Stimulated activated naive CD8-positive, alpha-beta T cell treated with anti-CD3 and anti-CD28 coated beads, Interleukin-15, amount 100 ng/mL, for 72 hours (primary cell): ENCODE measurements around the gene XRN2.

Experiments
- ATAC-seq: fragments of 150-1000 bp; cut with Tn5 transposase; 2 replicates; pipeline ENCODE4 v1.10.0; 2021; ENCODE audit warnings: mild to moderate bottlenecking, moderate library complexity
- DNase-seq, 2 donors: peaks; one replicate each; pipeline ENCODE4 v3.0.0; 2021 to 2022
- H3K27ac Mint-ChIP-seq, 2 donors: one replicate each; pipeline ENCODE4 v1.8.0; 2022; ENCODE audit warnings: mild to moderate bottlenecking in 2 of 2, mixed read lengths in 2 of 2, moderate library complexity in 2 of 2
- H3K27me3 Mint-ChIP-seq: one replicate; pipeline ENCODE4 v1.8.0; 2022; ENCODE audit warnings: mixed read lengths
- H3K4me1 Mint-ChIP-seq: one replicate; pipeline ENCODE4 v1.8.0; 2022; ENCODE audit warnings: mild to moderate bottlenecking, mixed read lengths
- H3K4me3 Mint-ChIP-seq, 2 donors: one replicate each; pipeline ENCODE4 v1.8.0; 2022; ENCODE audit warnings: mild to moderate bottlenecking in 2 of 2, mixed read lengths in 2 of 2, moderate library complexity in 1 of 2
- H3K9me3 Mint-ChIP-seq, 2 donors: one replicate each; pipeline ENCODE4 v1.8.0; 2022; ENCODE audit warnings: mixed read lengths in 2 of 2

XRN2 gene

GRCh38 chr20:21381619-21382018 lies 78.5 kb downstream of the XRN2 start:
- ATAC-seq (no peak), DNase-seq (no peak)
- Mint-ChIP-seq H3K27me3 (no peaks in the 10 kb centered on the region), H3K4me1 (no peaks in the 10 kb centered on the region), H3K27ac (no peak overlapping the region), H3K9me3 (no peaks in the 10 kb centered on the region), H3K4me3 (no peak overlapping the region)

GRCh38 chr20:21384308-21384892 lies 81.3 kb downstream of the XRN2 start:
- Mint-ChIP-seq H3K27me3 (no peaks in the 10 kb centered on the region), H3K4me3 (no peak overlapping the region), H3K27ac (no peak overlapping the region), H3K4me1 (no peaks in the 10 kb centered on the region), H3K9me3 (no peaks in the 10 kb centered on the region)
- DNase-seq: no peak
- no peak for ATAC-seq

DNA sequence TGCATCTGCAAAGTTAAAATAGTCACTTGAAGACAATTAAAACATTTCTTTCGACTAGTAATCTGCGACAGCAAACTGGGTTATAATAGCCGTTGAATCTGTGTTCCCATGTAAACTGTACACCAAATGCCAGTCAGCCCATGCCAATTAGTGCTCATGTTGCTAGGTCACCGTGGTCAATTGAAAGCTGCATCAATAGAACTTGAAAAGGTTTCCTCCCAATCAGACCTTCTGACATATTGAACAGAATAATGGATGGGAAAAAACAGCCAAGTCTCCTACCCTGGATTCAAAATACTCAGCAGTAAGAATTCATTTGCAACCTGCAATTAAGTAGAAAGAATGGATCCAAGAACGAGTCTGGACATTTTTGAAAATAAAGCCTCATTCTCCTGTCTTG lies 83.0 kb downstream of the XRN2 start:
- no peak overlapping the region for H3K4me3 Mint-ChIP-seq
- H3K4me1 Mint-ChIP-seq: no peaks in the 10 kb centered on the region
- no peak overlapping the region for H3K27ac Mint-ChIP-seq
- H3K9me3 Mint-ChIP-seq: no peaks in the 10 kb centered on the region
- DNase-seq (no peak), ATAC-seq (no peak)
- H3K27me3 Mint-ChIP-seq: peaks cover 3% of the 10 kb centered on the region

GRCh38 chr20:21387528-21387927 lies 84.4 kb downstream of the XRN2 start:
- H3K4me3 Mint-ChIP-seq: no peak overlapping the region
- ATAC-seq: no peak
- no peaks in the 10 kb centered on the region for H3K9me3 Mint-ChIP-seq

GRCh38 chr20:21388566-21388965 lies 85.4 kb downstream of the XRN2 start:
- Mint-ChIP-seq H3K4me3 (no peak overlapping the region), H3K27ac (no peak overlapping the region), H3K9me3 (no peaks in the 10 kb centered on the region), H3K27me3 (peaks cover 28% of the 10 kb centered on the region), H3K4me1 (peaks cover 17% of the 10 kb centered on the region)
- ATAC-seq (no peak), DNase-seq (no peak)

More at GRCh38 chr20:21387528-21387927, 84.4 kb downstream of the XRN2 start:
- peaks cover 9% of the 10 kb centered on the region for H3K4me1 Mint-ChIP-seq
- H3K27me3 Mint-ChIP-seq: peaks cover 17% of the 10 kb centered on the region
- DNase-seq: no peak
- no peak overlapping the region for H3K27ac Mint-ChIP-seq

DNA sequence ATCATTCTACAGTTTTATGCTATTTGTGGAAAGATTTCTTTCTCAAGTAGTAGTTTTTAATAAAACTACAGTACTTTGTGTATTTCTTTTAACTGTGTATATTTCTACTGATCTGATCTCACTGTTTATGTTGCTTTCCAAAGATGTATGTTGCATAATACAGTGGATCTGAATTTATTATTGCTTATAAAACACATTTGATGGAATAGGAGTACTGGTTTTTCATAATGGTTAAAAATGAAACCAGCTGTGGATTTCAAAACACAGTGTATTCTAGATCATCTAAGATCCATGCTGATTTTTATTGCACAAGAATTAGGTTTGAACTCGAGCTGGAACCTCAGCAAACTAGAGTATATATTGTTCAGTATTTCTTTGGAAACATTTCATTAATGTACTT lies 86.2 kb downstream of the XRN2 start:
- peaks cover 30% of the 10 kb centered on the region for H3K27me3 Mint-ChIP-seq
- DNase-seq: no peak
- ATAC-seq: no peak
- no peak overlapping the region for H3K27ac Mint-ChIP-seq
- H3K9me3 Mint-ChIP-seq: no peaks in the 10 kb centered on the region
- H3K4me3 Mint-ChIP-seq: no peak overlapping the region
- H3K4me1 Mint-ChIP-seq: peaks cover 17% of the 10 kb centered on the region

DNA sequence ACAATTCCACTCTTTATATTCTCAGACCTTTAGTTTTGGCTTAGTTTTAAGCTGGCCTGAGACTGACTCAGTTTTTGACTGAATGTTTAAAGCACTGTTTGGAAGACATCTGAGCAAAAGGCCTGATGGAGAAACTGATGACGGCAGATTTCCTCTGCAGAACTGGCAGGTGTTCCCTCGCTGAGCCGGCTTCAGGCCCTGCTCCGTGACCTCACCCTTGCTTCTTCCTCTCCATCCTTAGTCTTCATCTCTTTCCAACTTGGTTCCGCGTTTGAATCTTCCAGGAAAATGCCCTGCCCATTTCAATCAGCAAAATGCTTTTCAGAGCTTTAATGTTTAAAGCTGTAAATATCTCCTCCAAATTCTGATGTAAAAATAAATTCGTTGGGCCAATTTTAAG lies 87.6 kb downstream of the XRN2 start:
- DNase-seq (no peak), ATAC-seq (no peak)
- H3K27me3 Mint-ChIP-seq: peaks cover 39% of the 10 kb centered on the region

GRCh38 chr20:21391185-21391971 lies 88.2 kb downstream of the XRN2 start:
- Mint-ChIP-seq H3K27ac (no peak overlapping the region), H3K4me3 (peak overlapping the region; percentile 65 to 67), H3K27me3 (peaks cover 45% of the 10 kb centered on the region), H3K9me3 (no peaks in the 10 kb centered on the region), H3K4me1 (peaks cover 24% of the 10 kb centered on the region)
- ATAC-seq: peak; percentile 40
- peak in 1 of 2 donors; percentile 19 for DNase-seq

More for the DNA sequence above, 87.6 kb downstream of the XRN2 start:
- Mint-ChIP-seq H3K9me3 (no peaks in the 10 kb centered on the region), H3K4me3 (no peak overlapping the region), H3K27ac (no peak overlapping the region), H3K4me1 (peaks cover 23% of the 10 kb centered on the region)

DNA sequence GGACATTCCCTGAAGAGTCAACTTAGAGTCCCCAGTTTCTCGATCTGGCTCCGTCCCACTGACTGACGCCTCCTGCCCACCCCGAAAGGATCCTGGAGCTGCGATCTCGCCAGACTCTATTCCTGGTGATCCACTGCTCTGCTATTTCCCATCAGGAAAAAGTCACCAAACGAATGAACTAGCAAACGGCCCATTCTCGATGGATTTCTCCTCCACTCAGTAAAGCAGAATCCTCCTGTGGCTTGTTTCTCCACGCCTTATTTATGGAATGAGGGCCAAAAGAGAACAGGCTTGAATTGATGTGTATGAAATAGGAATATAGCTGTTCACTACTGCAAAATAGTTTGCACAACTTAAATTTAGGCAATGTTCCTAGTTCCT lies 88.8 kb downstream of the XRN2 start:
- Mint-ChIP-seq H3K4me1 (peaks cover 24% of the 10 kb centered on the region), H3K9me3 (no peaks in the 10 kb centered on the region), H3K27ac (peak overlapping the region in 1 of 2 donors; percentile 19), H3K27me3 (peaks cover 47% of the 10 kb centered on the region), H3K4me3 (peak overlapping the region; percentile 65 to 67)
- DNase-seq (no peak), ATAC-seq (no peak)

DNA sequence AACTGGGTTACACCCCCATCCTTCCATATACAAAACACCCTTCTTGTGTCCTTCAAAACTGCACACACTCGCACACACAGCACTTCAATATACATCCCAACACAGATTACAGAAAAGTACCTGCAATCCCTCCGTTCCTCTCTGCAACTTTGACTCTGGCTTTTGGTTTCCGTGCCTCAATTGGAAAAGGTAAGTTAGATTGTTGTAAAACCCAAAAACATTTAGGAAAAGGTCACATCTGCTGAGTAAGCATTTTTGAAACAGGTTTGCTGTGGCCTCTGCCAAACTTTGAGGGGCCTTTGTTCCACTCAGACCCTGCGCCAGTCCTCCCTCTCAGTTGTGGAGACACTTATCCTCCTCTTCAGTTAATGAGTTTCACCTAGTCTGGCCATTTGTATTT lies 90.0 kb downstream of the XRN2 start:
- peaks cover 32% of the 10 kb centered on the region for H3K4me1 Mint-ChIP-seq
- no peaks in the 10 kb centered on the region for H3K9me3 Mint-ChIP-seq
- no peak for ATAC-seq
- DNase-seq: no peak
- H3K27ac Mint-ChIP-seq: no peak overlapping the region
- peak overlapping the region; percentile 27 to 56 for H3K4me3 Mint-ChIP-seq
- H3K27me3 Mint-ChIP-seq: peaks cover 57% of the 10 kb centered on the region

- H3K27ac Mint-ChIP-seq: no peak overlapping the region
- no peak overlapping the region for H3K4me3 Mint-ChIP-seq
- ATAC-seq (no peak), DNase-seq (no peak)
- peaks cover 65% of the 10 kb centered on the region for H3K27me3 Mint-ChIP-seq
- no peaks in the 10 kb centered on the region for H3K9me3 Mint-ChIP-seq
- peaks cover 32% of the 10 kb centered on the region for H3K4me1 Mint-ChIP-seq
Measured at GRCh38 chr20:21393816-21394519, 90.8 kb downstream of the XRN2 start.

DNA sequence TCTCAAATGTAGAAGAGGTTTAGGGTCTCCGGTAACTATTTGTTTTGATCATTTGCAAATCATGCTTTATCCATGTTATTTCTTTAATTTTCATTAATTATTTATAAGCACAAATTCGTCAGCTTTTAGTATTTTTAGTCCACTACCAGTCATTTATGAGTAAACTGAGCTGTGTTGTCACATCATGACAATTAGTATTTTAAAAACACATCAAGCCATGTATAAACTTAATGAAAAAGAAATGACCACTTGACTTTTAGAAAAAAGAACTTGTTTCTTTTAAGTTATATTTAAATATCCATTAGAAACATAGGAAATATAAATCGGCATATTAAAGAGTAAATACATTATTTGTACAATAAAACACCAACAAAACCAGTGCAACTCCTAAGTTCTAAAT lies 91.4 kb downstream of the XRN2 start:
- Mint-ChIP-seq H3K4me1 (peaks cover 32% of the 10 kb centered on the region), H3K9me3 (no peaks in the 10 kb centered on the region), H3K27me3 (peaks cover 71% of the 10 kb centered on the region), H3K27ac (no peak overlapping the region), H3K4me3 (no peak overlapping the region)
- no peak for ATAC-seq
- no peak for DNase-seq

DNA sequence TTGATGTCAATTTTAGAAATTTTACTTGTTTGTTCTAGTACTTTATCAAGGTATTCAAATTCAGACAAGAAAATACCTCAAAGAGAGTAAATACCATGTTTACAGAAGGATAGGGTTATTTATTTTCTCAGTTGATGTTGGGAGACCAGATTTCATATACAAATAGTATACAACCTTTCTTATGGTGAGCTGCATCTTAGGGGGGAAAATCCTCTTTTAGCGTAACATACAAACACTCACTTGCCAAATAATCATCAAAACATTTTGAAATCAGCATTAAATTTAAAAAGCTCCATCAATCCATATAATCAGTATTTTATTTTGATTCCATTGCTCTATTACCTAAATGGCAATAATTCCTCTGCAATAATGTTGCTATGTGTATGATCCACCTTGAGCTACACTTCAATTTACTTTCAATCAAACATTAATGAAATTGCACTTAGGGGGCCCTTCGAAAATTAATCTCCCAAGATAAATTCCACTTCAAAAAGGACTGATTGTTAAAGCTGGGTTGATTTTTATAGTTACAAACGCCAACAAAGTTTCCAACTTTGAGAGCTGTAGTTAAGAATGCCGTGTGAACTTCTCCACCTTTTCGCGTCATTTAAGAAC lies 92.0 kb downstream of the XRN2 start:
- H3K27me3 Mint-ChIP-seq: peaks cover 73% of the 10 kb centered on the region
- H3K4me3 Mint-ChIP-seq: peak overlapping the region in 1 of 2 donors; percentile 75
- H3K4me1 Mint-ChIP-seq: peaks cover 32% of the 10 kb centered on the region
- H3K9me3 Mint-ChIP-seq: no peaks in the 10 kb centered on the region
- no peak for ATAC-seq
- no peak overlapping the region for H3K27ac Mint-ChIP-seq
- DNase-seq: no peak

- DNase-seq (peak; percentile 41 to 50), ATAC-seq (peak; percentile 85)
- Mint-ChIP-seq H3K4me1 (peaks cover 32% of the 10 kb centered on the region), H3K27me3 (peaks cover 78% of the 10 kb centered on the region), H3K27ac (no peak overlapping the region), H3K9me3 (no peaks in the 10 kb centered on the region), H3K4me3 (peak overlapping the region; percentile 70 to 75)
Measured at GRCh38 chr20:21395666-21396598, 92.8 kb downstream of the XRN2 start.
